GM08714 (cell line): Measurements from ENCODE around the gene CAPN2.
"Not testable (repeated sequence)": the region's sequence is repeated elsewhere in the genome, so short reads cannot be mapped to it uniquely, and the experiment has no call there.

Source experiments
- H3K4me3 ChIP-seq: fragments of 200-500 bp; sonication (Bioruptor generic); 2 replicates; pipeline ENCODE4 v1.5.1; 2014; ENCODE audit warnings: mild to moderate bottlenecking, low read length, inconsistent platforms
- ZNF274 ChIP-seq: IDR thresholded peaks from 2 replicates; pipeline ENCODE4 v1.6.1; 2012; ENCODE audit warnings: mild to moderate bottlenecking, low read depth, low read length

CAPN2 gene

GRCh38 chr1:223737342-223737741, 25.0 kb downstream of the CAPN2 start:
- no peak overlapping the region for H3K4me3 ChIP-seq
- TF ChIP-seq ZNF274: no peak

DNA sequence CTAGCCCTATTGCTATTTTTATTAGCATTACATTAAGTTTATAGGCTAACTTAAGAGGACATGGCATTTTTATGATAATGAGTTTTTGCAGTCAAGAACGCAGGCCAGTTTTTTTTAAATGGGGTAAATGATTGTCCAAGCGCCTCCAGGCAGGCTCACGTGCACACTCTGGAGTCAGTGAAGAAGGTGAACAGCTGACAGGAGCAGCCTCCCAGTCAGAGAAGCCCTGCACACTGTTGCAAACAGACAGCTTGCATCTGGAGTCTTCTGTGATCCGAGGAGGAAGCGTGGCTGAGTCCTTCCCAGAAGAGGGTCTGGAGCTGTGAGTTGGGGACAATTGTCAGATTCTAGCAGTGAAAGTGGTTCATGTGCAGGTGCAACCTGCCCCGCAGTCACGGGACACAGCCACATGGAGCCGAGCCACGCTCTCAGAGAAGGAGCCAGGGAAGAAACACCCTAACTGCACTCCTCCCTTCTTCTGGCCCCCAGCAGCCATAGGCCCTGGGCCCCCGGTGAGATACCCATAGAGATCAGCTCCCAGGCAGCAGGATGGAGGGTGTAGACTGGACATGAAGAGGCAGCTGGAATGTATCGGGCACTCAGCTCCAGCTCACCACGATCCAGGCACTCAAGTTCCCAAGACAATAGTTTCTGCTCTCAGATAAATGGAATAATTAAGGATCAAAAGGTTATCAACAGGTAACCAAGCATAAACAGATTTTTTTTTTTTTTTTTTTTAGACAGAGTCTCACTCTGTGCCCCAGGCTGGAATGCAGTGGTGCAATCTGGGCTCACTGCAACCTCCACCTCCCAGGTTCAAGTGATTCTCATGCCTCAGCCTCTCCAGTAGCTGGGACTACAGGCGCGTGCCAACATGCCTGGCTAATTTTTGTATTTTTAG, 26.4 kb downstream of the CAPN2 start:
- H3K4me3 ChIP-seq: no peak overlapping the region
- TF ChIP-seq ZNF274: no peak

GRCh38 chr1:223739366-223740037, 27.2 kb downstream of the CAPN2 start:
- no peak for TF ChIP-seq ZNF274
- no peak overlapping the region for H3K4me3 ChIP-seq

DNA sequence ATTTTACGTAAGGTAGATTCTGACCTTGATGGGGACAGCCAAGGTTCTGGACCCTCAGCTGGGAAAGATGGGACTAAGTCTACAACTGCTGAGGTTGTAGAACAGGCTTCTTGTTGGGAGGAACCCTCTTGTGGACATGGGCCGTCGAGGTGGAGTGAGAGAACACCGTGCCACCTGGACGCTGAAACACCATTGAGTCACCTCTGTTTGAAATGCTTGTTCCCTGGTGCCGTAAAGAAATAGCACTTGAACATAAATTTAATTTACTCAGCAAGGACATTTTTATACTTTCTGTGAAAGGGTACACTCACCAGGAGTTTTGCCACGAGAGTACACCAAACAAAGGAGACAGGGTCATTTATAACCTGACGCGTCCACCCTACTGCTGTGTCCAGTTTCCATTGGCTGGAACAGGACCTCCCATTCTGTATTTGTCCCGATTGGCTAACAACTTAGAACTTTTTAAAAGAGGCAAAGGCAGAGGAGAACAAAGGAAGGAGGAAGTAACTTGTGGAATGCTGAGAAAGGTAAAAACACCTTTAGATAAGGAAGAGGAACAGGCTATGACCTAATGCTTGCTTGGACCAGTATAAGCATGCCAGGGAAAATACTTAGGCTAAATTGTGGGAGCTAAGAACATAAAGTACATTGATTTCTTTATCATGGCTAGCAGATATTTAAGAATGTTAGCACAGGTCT, 27.8 kb downstream of the CAPN2 start:
- not testable (repeated sequence) for H3K4me3 ChIP-seq

GRCh38 chr1:223741861-223742260, 29.5 kb downstream of the CAPN2 start:
- no peak for TF ChIP-seq ZNF274

DNA sequence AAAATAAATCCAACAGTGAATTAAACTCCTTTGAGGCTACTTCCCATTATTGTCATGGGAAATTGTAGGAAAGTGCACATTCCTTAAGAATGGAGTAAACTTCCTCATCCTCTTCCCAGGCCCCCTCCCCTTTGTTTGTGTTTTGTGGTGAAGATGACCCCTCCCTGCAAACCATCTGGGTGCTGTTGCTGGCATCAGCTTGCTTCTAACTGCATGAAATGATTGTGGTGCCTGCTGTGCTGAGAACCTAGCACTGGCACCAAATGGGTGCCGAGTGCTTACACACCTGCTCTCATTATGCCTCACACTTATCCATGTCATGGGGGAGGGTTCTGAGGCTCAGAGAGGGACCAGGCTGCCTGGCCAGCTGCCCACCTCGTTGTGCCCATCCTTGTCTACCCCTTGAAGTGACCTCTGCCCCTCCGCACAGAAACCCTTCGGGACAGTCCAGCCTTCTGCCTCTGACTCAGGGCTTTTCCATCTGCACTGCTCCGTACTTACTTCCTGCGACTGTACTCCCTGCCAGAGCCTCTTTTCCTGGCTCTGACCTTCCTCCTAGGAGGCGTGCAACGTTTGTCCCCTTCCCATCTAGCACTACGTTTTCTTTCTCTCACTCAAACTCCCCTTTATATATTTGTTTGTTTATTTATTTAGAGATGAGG, 30.6 kb downstream of the CAPN2 start:
- no peak for TF ChIP-seq ZNF274
- H3K4me3 ChIP-seq: no peak overlapping the region

More at GRCh38 chr1:223741861-223742260, 29.5 kb downstream of the CAPN2 start:
- no peak overlapping the region for H3K4me3 ChIP-seq

DNA sequence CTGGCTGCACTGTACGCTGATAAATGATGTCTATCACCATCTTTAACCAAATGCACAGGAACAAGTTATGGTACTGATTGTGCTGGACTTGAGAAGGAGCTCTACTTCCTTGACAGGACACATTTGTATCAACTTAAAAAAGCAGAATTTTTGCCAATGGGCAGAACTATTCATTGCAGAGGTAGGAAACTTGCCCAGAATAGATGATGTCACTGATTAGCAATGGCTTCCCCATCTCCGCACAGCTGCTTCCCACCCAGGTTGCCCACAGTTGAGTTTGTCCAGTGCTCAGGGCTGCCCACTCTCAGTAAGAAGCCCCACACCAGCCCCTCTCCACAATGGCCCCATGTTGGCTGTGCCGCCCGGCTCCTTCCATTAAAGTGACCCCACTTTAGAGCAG, 33.4 kb downstream of the CAPN2 start:
- H3K4me3 ChIP-seq: no peak overlapping the region
- TF ChIP-seq ZNF274: no peak

DNA sequence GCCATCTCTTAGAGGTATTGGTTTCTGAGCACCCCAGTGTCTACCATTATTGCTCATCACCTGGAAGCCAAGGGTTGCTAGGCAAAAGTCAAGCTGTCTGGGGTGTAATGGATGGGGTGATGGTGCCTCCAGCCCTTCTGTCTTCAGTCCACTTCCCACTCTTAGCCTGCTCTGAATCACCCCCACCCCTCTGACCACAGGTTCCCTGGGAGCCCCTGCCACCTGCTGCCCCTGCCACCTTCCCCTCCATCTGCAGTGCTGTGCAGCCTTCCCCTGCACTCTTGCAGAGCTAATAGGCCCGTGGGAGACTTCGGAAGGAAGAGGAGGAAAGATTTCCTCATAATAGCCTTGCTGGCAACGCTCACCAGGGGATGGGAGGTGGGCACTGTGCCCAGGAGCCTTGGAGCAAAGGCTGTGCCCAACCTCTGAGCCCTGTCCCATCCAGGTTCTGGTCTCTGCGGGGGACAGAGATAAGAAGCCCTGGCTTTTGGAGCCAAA, 35.5 kb downstream of the CAPN2 start:
- H3K4me3 ChIP-seq: no peak overlapping the region

DNA sequence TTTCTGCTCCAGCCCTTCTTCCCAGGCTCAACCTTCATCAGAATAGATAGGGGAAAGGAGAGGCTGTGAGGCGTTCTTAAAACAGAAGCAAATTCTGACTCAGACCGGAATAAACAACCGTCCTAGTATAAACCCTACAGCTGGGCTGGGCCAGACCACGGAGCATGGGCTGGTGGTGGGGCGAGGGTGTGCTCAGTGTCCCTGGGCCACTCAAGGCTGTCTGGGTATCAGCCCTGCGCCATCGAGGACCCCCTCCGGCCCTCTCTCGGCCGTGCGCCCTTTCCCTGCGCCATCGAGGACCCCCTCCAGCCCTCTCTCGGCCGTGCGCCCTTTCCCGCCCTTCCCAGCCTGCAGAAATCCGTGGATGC, 36.0 kb downstream of the CAPN2 start:
- H3K4me3 ChIP-seq: no peak overlapping the region
- no peak for TF ChIP-seq ZNF274

More for the DNA sequence above, 35.5 kb downstream of the CAPN2 start:
- TF ChIP-seq ZNF274: no peak

DNA sequence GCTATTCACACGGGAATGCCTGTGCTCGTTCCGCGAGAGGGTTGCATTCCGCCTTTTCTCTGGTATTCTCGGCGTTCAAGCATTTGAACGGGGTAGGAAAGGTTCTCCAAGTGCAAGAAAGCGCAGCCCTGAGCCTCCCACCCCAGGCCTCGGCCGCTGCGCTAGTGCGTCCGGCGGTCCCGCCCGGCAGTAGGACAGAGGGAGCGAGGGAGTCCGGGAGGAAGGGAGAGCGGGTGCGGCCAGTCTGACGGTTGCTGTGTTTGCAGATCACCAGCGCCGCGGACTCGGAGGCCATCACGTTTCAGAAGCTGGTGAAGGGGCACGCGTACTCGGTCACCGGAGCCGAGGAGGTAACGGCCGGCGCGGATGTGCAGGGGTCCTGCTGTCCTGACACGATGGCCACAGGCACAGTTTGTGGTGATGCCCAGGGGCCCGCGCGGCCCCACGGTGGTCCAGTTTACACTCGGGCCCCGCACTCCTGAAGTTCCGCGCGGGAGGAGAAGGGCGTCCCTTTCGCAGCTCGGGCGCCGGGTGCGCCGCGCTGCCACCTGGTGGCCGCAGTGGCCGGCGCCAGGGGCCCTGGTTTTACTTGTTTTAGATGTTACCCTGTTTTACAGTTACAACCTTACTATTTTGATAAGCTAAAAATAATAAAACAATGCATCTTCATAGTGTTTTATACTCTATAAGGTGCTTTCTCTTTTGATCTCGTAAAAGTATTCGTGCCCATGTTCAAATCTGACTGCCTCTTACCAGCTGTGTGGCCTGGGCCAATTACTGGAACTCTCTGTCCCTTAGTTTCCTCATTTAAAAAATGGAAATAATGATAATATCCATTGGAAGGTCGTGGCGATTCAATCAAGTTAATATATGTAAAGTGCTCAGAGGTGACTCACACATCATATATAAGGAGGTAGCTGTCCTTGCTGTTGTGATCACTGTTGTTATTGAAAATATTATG, 36.7 kb downstream of the CAPN2 start:
- no peak for TF ChIP-seq ZNF274
- peak overlapping the region; percentile 44; the same call in 1 of the 2 replicates for H3K4me3 ChIP-seq

DNA sequence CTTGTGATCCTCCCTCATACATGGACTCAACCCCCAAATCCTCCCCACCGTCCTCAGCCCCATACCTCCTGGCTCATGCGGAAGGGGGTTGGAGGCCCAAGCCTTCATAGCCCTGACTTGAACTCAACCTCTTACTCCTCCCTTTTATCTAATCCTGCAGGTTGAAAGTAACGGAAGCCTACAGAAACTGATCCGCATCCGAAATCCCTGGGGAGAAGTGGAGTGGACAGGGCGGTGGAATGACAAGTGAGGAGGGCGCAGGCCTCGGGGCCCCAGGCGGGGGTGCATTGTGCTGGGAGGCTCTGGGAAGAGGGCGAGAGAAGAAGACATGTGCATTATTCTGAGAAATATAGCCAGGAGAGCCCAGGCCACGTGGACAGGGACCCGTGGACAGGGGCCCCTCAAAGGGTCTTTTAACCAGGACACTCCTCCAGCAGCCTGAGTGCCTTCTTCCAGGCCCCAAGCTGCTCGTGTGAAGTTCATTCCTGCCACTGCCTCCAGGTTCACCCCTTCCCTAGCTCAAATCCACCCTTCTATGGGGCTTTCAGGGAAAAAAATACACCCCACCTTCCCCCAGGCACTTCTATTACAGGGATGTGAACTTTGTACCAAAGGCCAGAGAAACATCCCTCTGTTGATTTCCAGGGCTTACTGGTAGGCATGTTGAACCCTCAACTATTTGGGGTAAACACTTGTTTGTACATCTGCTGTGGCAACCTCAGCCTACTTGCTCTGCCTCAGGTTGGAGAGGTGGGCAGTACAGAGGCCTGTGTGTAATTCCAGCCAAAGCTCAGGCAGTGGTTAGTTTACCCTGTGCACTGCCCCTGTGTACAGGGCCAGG, 38.6 kb downstream of the CAPN2 start:
- no peak overlapping the region for H3K4me3 ChIP-seq
- no peak for TF ChIP-seq ZNF274

DNA sequence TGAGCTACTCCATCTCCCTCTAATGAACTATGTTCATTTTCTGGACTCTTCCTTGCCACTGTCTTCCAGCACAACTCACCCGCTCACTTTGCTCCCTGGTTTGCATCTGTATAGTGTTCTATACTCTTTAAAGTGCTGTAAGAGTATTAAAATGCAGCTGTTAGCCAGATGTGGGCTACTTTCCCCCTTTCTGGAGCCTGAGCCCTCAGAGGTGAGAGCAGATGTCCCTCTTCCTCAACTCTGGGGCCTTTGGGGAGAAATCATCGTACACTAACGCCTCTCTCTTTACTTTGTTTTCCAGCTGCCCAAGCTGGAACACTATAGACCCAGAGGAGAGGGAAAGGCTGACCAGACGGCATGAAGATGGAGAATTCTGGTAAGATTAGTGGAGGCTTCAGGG, 39.4 kb downstream of the CAPN2 start:
- no peak for TF ChIP-seq ZNF274
- H3K4me3 ChIP-seq: no peak overlapping the region
